ENCODE data around the gene GMPS. TPM values are rescaled to one million over a fixed set of nuclear protein-coding genes. Genes with fewer than 3 reads are reported as not detected.
A peak's percentile ranks its signal among the peaks of the same experiment; 100 is the strongest.

Gene GMPS
- total RNA-seq, 1 donor from 2014 or later: 41.2 TPM

- ATAC-seq (no peak), DNase-seq (no peak)
- no peak overlapping the region for H3K4me3 ChIP-seq
- H3K36me3 ChIP-seq: no peaks in the 10 kb centered on the region
- no peaks in the 10 kb centered on the region for H3K27me3 ChIP-seq
- H3K4me1 ChIP-seq: no peaks in the 10 kb centered on the region
- intact Hi-C loops (cut with DNase I): no loop called here
- H3K9me3 ChIP-seq: no peaks in the 10 kb centered on the region
- H3K27ac ChIP-seq: no peak overlapping the region
- TF ChIP-seq, protein P1, sequence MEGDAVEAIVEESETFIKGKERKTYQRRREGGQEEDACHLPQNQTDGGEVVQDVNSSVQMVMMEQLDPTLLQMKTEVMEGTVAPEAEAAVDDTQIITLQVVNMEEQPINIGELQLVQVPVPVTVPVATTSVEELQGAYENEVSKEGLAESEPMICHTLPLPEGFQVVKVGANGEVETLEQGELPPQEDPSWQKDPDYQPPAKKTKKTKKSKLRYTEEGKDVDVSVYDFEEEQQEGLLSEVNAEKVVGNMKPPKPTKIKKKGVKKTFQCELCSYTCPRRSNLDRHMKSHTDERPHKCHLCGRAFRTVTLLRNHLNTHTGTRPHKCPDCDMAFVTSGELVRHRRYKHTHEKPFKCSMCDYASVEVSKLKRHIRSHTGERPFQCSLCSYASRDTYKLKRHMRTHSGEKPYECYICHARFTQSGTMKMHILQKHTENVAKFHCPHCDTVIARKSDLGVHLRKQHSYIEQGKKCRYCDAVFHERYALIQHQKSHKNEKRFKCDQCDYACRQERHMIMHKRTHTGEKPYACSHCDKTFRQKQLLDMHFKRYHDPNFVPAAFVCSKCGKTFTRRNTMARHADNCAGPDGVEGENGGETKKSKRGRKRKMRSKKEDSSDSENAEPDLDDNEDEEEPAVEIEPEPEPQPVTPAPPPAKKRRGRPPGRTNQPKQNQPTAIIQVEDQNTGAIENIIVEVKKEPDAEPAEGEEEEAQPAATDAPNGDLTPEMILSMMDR (IDR thresholded peaks at IDR 0.05): no peak
These were observed 93.1 kb downstream of the GMPS start for GRCh38 chr3:155963570-155963969.

GRCh38 chr3:155970398-155970797 is 99.9 kb downstream of the GMPS start:
- intact Hi-C loops (cut with DNase I): no loop called here
- DNase-seq (no peak), ATAC-seq (no peak)
- H3K9me3 ChIP-seq: no peaks in the 10 kb centered on the region
- H3K4me3 ChIP-seq: no peak overlapping the region
- H3K27ac ChIP-seq: no peak overlapping the region
- H3K27me3 ChIP-seq: no peaks in the 10 kb centered on the region
- TF ChIP-seq, protein P1 (IDR thresholded peaks at IDR 0.05): no peak
- H3K36me3 ChIP-seq: no peaks in the 10 kb centered on the region
- H3K4me1 ChIP-seq: no peaks in the 10 kb centered on the region

DNA sequence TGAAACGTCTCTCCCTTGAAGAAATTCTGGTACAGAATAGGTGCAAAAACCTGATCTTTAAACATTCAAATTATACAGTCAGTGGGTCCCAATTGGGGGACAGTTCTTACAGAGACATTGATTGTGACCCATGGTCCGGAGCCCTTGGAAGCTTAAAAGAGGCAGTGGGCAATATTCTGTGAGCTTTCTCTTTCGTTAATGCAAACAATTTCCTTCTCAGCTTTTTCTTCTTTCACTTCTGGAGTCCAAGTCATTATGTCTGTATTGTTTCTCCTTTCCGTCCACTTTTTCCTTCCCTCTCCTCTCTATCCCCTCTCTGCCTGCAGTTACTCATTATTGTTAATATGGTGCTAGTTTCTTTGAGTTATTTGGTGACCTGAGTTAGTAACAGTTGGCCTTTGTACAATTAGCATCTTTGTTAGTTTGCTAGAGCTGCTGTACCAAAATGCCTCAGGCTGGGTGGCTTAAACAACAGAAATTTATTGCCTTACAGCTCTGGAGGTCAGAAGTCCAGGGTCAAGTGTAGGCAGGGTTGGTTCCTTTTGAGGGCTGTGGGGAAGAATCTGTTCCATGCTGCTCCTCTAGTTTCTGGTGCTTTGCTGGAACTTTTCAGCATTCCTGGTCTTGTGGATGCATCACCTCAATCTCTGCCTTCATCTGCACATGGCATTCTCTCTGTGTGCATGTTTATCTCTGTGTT is 102.6 kb downstream of the GMPS start:
- TF ChIP-seq, protein P1 (IDR thresholded peaks at IDR 0.05): no peak
- H3K36me3 ChIP-seq: no peaks in the 10 kb centered on the region
- intact Hi-C loops (cut with DNase I): no loop called here
- no peak for DNase-seq
- H3K9me3 ChIP-seq: no peaks in the 10 kb centered on the region
- no peaks in the 10 kb centered on the region for H3K27me3 ChIP-seq
- no peak overlapping the region for H3K4me3 ChIP-seq
- H3K4me1 ChIP-seq: no peaks in the 10 kb centered on the region
- H3K27ac ChIP-seq: no peak overlapping the region
- no peak for ATAC-seq

DNA sequence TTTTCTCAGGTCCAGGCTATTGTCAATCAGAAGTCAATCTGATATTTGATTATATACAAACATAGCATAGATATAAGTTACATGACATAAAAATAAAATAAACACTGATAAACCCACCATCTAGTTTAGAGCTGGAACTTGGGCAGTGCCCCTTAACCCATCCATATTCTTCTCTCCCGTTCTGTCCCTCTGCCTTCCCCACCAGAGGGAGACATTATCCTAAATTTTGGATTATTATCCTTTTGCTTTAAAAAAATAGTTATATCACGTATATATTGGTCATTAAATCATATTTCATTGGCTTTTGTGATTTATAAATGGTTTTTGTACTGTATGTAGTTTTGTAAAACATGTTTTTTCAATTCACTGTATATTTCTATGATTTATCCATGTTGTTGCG is 107.9 kb downstream of the GMPS start:
- Histone ChIP-seq H3K27me3 (no peaks in the 10 kb centered on the region), H3K9me3 (no peaks in the 10 kb centered on the region), H3K4me1 (no peaks in the 10 kb centered on the region), H3K27ac (no peak overlapping the region), H3K36me3 (no peaks in the 10 kb centered on the region), H3K4me3 (no peak overlapping the region)
- intact Hi-C loops (cut with DNase I): no loop called here
- no peak for DNase-seq
- no peak for ATAC-seq
- TF ChIP-seq, protein P1 (IDR thresholded peaks at IDR 0.05): peak; percentile 20

DNA sequence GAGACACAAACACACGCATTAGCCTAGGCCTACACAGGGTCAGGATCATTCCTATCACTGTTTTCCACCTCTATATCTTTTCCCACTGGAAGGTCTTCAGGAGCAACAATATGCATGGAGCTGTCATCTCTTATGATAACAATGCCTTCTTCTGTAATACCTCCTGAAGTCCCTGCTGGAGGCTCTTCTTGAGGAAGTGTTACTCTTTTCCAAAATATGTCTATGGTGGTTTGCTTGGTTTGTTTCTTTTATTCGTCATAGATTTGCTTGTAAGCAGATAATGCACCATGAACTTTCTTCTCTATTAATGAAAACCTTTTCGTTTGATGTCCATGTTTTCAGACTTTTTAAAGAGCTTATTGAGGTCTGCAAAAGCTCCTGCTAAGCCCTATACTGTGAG is 109.3 kb downstream of the GMPS start:
- Histone ChIP-seq H3K9me3 (no peaks in the 10 kb centered on the region), H3K4me1 (no peaks in the 10 kb centered on the region), H3K4me3 (no peak overlapping the region), H3K27me3 (no peaks in the 10 kb centered on the region), H3K27ac (no peak overlapping the region), H3K36me3 (no peaks in the 10 kb centered on the region)
- TF ChIP-seq, protein P1 (IDR thresholded peaks at IDR 0.05): no peak
- intact Hi-C loops (cut with DNase I): no loop called here
- DNase-seq (no peak), ATAC-seq (no peak)

DNA sequence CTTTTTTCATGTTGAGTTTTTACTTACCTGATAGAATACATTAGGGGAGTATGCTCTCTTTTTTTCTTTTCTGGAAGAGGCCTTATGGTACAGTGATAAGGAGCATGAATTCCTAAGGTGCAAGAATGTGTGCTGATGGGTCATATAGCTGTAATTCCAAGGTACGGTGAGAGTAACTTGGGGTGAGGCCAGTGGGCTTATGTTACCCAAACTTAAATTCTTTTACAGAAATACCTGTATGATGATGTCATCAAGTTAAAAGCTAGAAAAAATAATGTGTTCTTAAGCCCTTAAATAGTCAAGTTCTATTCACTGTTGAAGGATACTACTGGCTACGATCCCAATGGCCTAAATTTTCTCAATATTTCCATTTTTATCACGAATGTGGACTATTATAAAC is 111.2 kb downstream of the GMPS start:
- no peaks in the 10 kb centered on the region for H3K4me1 ChIP-seq
- H3K36me3 ChIP-seq: no peaks in the 10 kb centered on the region
- TF ChIP-seq, protein P1 (IDR thresholded peaks at IDR 0.05): no peak
- intact Hi-C loops (cut with DNase I): no loop called here
- ATAC-seq (no peak), DNase-seq (no peak)
- no peak overlapping the region for H3K4me3 ChIP-seq
- H3K27me3 ChIP-seq: no peaks in the 10 kb centered on the region
- H3K9me3 ChIP-seq: no peaks in the 10 kb centered on the region
- H3K27ac ChIP-seq: no peak overlapping the region

Measured in upper lobe of right lung (tissue), 1 donor.